WTC11 (cell line): ENCODE results near the gene ZRANB1.

Experiments
- ATF3 ChIP-seq: sonication (generic); formaldehyde crosslinking; conservative IDR thresholded peaks from 2 replicates; pipeline ENCODE4 v1.8.1; 2022; ENCODE audit warnings: mild to moderate bottlenecking, missing genetic modification reagents
- CREB1 ChIP-seq: sonication (generic); formaldehyde crosslinking; IDR thresholded peaks from 2 replicates; pipeline ENCODE4 v1.8.0; 2023; ENCODE audit warnings: mild to moderate bottlenecking, missing genetic modification reagents
- FOXJ3 ChIP-seq: sonication (generic); formaldehyde crosslinking; IDR thresholded peaks from 2 replicates; pipeline ENCODE4 v1.9.0; 2021; ENCODE audit warnings: missing genetic modification reagents, mild to moderate bottlenecking, borderline replicate concordance
- FOXP1 ChIP-seq: sonication (generic); formaldehyde crosslinking; IDR thresholded peaks from 2 replicates; pipeline ENCODE4 v1.8.0; 2022; ENCODE audit warnings: missing genetic modification reagents, mild to moderate bottlenecking, moderate library complexity, borderline replicate concordance
- JUN ChIP-seq: sonication (generic); formaldehyde crosslinking; IDR thresholded peaks from 2 replicates; pipeline ENCODE4 v1.8.0; 2023; ENCODE audit warnings: mild to moderate bottlenecking, missing genetic modification reagents
- PREB ChIP-seq: sonication (generic); formaldehyde crosslinking; IDR thresholded peaks from 2 replicates; pipeline ENCODE4 v1.8.1; 2022; ENCODE audit warnings: mild to moderate bottlenecking, missing genetic modification reagents, moderate library complexity, borderline replicate concordance
- SP1 ChIP-seq: sonication (generic); formaldehyde crosslinking; conservative IDR thresholded peaks from 2 replicates; pipeline ENCODE4 v1.8.1; 2022; ENCODE audit warnings: missing genetic modification reagents
- USF2 ChIP-seq: sonication (generic); formaldehyde crosslinking; IDR thresholded peaks from 2 replicates; pipeline ENCODE4 v1.8.1; 2023; ENCODE audit warnings: mild to moderate bottlenecking, missing genetic modification reagents, moderate library complexity
- ZBTB21 ChIP-seq: sonication (generic); formaldehyde crosslinking; IDR thresholded peaks from 2 replicates; pipeline ENCODE4 v1.8.1; 2023; ENCODE audit warnings: mild to moderate bottlenecking, missing genetic modification reagents, borderline replicate concordance
- ZBTB43 ChIP-seq: sonication (generic); formaldehyde crosslinking; IDR thresholded peaks from 2 replicates; pipeline ENCODE4 v1.8.1; 2023; ENCODE audit warnings: mild to moderate bottlenecking, missing genetic modification reagents
- ZNF232 ChIP-seq: sonication (generic); formaldehyde crosslinking; IDR thresholded peaks from 2 replicates; pipeline ENCODE4 v1.8.0; 2022; ENCODE audit warnings: mild to moderate bottlenecking, missing genetic modification reagents
- ZNF317 ChIP-seq: sonication (generic); formaldehyde crosslinking; IDR thresholded peaks from 2 replicates; pipeline ENCODE4 v1.8.1; 2023; ENCODE audit warnings: low read depth, mild to moderate bottlenecking, moderate library complexity, missing genetic modification reagents, borderline replicate concordance
- TF ChIP-seq, protein P1 (sequence below): fragments of 200-600 bp; IDR thresholded peaks from 2 replicates; pipeline ENCODE4 v1.8.0; 2022; ENCODE audit warnings: antibody characterized with exemption
- TF ChIP-seq, protein P2 (sequence below): sonication (generic); formaldehyde crosslinking; IDR thresholded peaks from 2 replicates; pipeline ENCODE4 v1.8.0; 2023; ENCODE audit warnings: missing genetic modification reagents, mild to moderate bottlenecking, borderline replicate concordance

DNA sequence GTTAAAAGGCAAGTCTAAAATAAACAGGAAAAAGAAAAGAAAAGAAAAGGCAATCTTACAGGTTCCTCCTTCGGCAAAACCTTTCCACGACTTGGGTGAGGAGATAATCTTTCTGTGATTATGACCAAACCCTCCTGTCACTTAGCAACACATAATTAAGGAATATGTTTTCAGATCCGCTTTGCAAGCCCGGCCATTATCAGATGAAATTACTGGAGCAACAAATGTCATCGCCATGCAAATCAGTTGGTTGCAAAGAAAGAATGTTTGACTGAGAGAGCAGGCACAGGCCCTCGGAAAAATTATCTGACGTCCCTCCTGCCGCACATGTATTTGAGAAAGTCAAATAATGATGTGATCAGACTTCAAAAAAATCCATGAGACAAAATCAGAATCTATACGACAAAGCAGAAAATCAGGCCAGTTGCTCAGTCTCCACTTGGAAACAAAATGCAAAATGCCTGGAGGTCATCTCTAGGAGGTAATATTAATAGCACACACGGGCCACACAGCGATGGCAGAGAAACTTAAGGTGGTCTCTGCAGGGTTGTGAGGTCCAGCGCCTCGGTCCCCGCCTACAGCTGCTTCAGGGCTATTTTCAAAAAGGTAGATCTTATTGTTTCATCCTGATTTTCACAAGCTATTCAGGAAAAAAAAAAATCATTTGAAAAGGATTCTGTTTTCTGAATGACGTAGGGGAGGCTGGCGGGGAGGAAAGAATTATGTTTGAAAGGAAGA is 82.7 kb downstream of the ZRANB1 start:
- TF ChIP-seq SP1 (CRISPR knock-in tag) (no peak), FOXP1 (CRISPR knock-in tag) (no peak), USF2 (no peak), JUN (no peak), ATF3 (CRISPR knock-in tag) (no peak), ZNF232 (CRISPR knock-in tag) (no peak), ZBTB21 (no peak), CREB1 (CRISPR knock-in tag) (no peak), FOXJ3 (CRISPR knock-in tag) (no peak), ZNF317 (CRISPR knock-in tag) (no peak), ZBTB43 (CRISPR knock-in tag) (no peak), PREB (CRISPR knock-in tag) (no peak)
- TF ChIP-seq, protein P1, sequence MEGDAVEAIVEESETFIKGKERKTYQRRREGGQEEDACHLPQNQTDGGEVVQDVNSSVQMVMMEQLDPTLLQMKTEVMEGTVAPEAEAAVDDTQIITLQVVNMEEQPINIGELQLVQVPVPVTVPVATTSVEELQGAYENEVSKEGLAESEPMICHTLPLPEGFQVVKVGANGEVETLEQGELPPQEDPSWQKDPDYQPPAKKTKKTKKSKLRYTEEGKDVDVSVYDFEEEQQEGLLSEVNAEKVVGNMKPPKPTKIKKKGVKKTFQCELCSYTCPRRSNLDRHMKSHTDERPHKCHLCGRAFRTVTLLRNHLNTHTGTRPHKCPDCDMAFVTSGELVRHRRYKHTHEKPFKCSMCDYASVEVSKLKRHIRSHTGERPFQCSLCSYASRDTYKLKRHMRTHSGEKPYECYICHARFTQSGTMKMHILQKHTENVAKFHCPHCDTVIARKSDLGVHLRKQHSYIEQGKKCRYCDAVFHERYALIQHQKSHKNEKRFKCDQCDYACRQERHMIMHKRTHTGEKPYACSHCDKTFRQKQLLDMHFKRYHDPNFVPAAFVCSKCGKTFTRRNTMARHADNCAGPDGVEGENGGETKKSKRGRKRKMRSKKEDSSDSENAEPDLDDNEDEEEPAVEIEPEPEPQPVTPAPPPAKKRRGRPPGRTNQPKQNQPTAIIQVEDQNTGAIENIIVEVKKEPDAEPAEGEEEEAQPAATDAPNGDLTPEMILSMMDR, result no peak
- TF ChIP-seq, protein P2, sequence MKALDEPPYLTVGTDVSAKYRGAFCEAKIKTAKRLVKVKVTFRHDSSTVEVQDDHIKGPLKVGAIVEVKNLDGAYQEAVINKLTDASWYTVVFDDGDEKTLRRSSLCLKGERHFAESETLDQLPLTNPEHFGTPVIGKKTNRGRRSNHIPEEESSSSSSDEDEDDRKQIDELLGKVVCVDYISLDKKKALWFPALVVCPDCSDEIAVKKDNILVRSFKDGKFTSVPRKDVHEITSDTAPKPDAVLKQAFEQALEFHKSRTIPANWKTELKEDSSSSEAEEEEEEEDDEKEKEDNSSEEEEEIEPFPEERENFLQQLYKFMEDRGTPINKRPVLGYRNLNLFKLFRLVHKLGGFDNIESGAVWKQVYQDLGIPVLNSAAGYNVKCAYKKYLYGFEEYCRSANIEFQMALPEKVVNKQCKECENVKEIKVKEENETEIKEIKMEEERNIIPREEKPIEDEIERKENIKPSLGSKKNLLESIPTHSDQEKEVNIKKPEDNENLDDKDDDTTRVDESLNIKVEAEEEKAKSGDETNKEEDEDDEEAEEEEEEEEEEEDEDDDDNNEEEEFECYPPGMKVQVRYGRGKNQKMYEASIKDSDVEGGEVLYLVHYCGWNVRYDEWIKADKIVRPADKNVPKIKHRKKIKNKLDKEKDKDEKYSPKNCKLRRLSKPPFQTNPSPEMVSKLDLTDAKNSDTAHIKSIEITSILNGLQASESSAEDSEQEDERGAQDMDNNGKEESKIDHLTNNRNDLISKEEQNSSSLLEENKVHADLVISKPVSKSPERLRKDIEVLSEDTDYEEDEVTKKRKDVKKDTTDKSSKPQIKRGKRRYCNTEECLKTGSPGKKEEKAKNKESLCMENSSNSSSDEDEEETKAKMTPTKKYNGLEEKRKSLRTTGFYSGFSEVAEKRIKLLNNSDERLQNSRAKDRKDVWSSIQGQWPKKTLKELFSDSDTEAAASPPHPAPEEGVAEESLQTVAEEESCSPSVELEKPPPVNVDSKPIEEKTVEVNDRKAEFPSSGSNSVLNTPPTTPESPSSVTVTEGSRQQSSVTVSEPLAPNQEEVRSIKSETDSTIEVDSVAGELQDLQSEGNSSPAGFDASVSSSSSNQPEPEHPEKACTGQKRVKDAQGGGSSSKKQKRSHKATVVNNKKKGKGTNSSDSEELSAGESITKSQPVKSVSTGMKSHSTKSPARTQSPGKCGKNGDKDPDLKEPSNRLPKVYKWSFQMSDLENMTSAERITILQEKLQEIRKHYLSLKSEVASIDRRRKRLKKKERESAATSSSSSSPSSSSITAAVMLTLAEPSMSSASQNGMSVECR, result no peak
